ENCODE data around the gene ZACN.

Gene ZACN

GRCh38 chr17:76078860-76079534 lies at the start of gene ZACN:
Gene ZACN, plus strand, starts transcription at chr17:76079182. Its CDS starts 83 bp downstream, at chr17:76079265.
- DNase-seq = no peak
- H3K79me2 ChIP-seq (ENCODE audit: low read length) = no peaks in the 10 kb centered on the region
- peaks cover 60% of the 10 kb centered on the region for H3K27me3 ChIP-seq (replicated peaks; ENCODE audit: insufficient read depth, low read length)
- TF ChIP-seq, protein P1, sequence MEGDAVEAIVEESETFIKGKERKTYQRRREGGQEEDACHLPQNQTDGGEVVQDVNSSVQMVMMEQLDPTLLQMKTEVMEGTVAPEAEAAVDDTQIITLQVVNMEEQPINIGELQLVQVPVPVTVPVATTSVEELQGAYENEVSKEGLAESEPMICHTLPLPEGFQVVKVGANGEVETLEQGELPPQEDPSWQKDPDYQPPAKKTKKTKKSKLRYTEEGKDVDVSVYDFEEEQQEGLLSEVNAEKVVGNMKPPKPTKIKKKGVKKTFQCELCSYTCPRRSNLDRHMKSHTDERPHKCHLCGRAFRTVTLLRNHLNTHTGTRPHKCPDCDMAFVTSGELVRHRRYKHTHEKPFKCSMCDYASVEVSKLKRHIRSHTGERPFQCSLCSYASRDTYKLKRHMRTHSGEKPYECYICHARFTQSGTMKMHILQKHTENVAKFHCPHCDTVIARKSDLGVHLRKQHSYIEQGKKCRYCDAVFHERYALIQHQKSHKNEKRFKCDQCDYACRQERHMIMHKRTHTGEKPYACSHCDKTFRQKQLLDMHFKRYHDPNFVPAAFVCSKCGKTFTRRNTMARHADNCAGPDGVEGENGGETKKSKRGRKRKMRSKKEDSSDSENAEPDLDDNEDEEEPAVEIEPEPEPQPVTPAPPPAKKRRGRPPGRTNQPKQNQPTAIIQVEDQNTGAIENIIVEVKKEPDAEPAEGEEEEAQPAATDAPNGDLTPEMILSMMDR (IDR thresholded peaks at IDR 0.05; ENCODE audit: low read length) = no peak
- TF ChIP-seq EZH2 (optimal IDR thresholded peaks at IDR 0.05; ENCODE audit: low read depth, low read length) = no peak
- no peak for TF ChIP-seq EZH2phosphoT487 (IDR thresholded peaks at IDR 0.05; ENCODE audit: low read length)
- H3K27ac ChIP-seq (ENCODE audit: low read length) = no peak within 1 kb of the TSS
- no peak within 1 kb of the TSS for H3K4me3 ChIP-seq (ENCODE audit: low read length)
- no peaks in the 10 kb centered on the region for H3K9me3 ChIP-seq (replicated peaks; ENCODE audit: insufficient read depth, low read length)
- no peak within 1 kb of the TSS for H2AFZ ChIP-seq (ENCODE audit: low read length)
- no peaks in the 10 kb centered on the region for H3F3A ChIP-seq (ENCODE audit: insufficient read depth, low read length)
- no peak within 1 kb of the TSS for H3K9ac ChIP-seq (ENCODE audit: low read length)
- no peaks in the 10 kb centered on the region for H3K36me3 ChIP-seq (replicated peaks; ENCODE audit: insufficient read depth, low read length)
- H3K4me1 ChIP-seq (ENCODE audit: low read length) = no peaks in the 10 kb centered on the region
- no peaks in the 10 kb centered on the region for H3K9me2 ChIP-seq (replicated peaks; ENCODE audit: insufficient read depth, low read length)
- H3K4me2 ChIP-seq (ENCODE audit: low read depth, low read length) = no peak within 1 kb of the TSS
- no peaks in the 10 kb centered on the region for H4K20me1 ChIP-seq (ENCODE audit: insufficient read depth, low read length)

GRCh38 chr17:76032073-76032779 lies 46.8 kb upstream of the ZACN start:
- no peak overlapping the region for H3K9ac ChIP-seq (ENCODE audit: low read length)
- H3K79me2 ChIP-seq (ENCODE audit: low read length) = no peaks in the 10 kb centered on the region
- H3K27me3 ChIP-seq (replicated peaks; ENCODE audit: insufficient read depth, low read length) = no peaks in the 10 kb centered on the region; the same call in 1 of the 2 replicates
- TF ChIP-seq, protein P1 (IDR thresholded peaks at IDR 0.05; ENCODE audit: low read length) = no peak
- TF ChIP-seq EZH2phosphoT487 (IDR thresholded peaks at IDR 0.05; ENCODE audit: low read length) (no peak), EZH2 (optimal IDR thresholded peaks at IDR 0.05; ENCODE audit: low read depth, low read length) (no peak)
- no peak overlapping the region for H3K4me3 ChIP-seq (ENCODE audit: low read length)
- H3F3A ChIP-seq (ENCODE audit: insufficient read depth, low read length) = no peaks in the 10 kb centered on the region
- H3K27ac ChIP-seq (ENCODE audit: low read length) = no peak overlapping the region
- H3K36me3 ChIP-seq (replicated peaks; ENCODE audit: insufficient read depth, low read length) = no peaks in the 10 kb centered on the region
- no peak overlapping the region for H2AFZ ChIP-seq (ENCODE audit: low read length)
- no peaks in the 10 kb centered on the region for H3K9me2 ChIP-seq (replicated peaks; ENCODE audit: insufficient read depth, low read length)
- no peaks in the 10 kb centered on the region for H3K9me3 ChIP-seq (replicated peaks; ENCODE audit: insufficient read depth, low read length)
- no peaks in the 10 kb centered on the region for H3K4me1 ChIP-seq (ENCODE audit: low read length)
- no peak for DNase-seq
- H4K20me1 ChIP-seq (ENCODE audit: insufficient read depth, low read length) = no peaks in the 10 kb centered on the region
- H3K4me2 ChIP-seq (ENCODE audit: low read depth, low read length) = no peak overlapping the region

DNA sequence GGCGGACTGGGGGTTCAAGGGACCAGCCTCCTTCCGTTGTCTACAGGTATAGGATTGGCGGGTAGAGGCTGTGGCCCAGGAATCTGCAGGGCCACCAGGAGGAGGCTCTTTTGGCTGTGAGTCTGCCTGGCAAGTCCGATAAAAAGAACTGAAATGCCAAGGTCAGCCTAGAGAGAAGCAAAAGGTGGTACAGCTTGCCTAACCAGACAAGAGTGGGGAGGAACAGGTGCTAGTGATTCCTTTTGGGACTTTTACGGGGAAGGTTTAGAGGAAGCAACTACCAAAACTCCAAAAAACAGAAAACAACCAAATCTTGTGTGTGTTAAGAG lies 46.2 kb upstream of the ZACN start:
- H3K9ac ChIP-seq (ENCODE audit: low read length) = no peak overlapping the region
- no peaks in the 10 kb centered on the region for H3K9me2 ChIP-seq (replicated peaks; ENCODE audit: insufficient read depth, low read length)
- no peaks in the 10 kb centered on the region for H3F3A ChIP-seq (ENCODE audit: insufficient read depth, low read length)
- H3K9me3 ChIP-seq (replicated peaks; ENCODE audit: insufficient read depth, low read length) = no peaks in the 10 kb centered on the region
- no peak overlapping the region for H3K27ac ChIP-seq (ENCODE audit: low read length)
- H3K27me3 ChIP-seq (replicated peaks; ENCODE audit: insufficient read depth, low read length) = no peaks in the 10 kb centered on the region; the same call in 1 of the 2 replicates
- no peak for TF ChIP-seq EZH2 (optimal IDR thresholded peaks at IDR 0.05; ENCODE audit: low read depth, low read length)
- TF ChIP-seq EZH2phosphoT487 (IDR thresholded peaks at IDR 0.05; ENCODE audit: low read length) = no peak
- TF ChIP-seq, protein P1 (IDR thresholded peaks at IDR 0.05; ENCODE audit: low read length) = no peak
- H3K79me2 ChIP-seq (ENCODE audit: low read length) = no peaks in the 10 kb centered on the region
- H3K4me1 ChIP-seq (ENCODE audit: low read length) = no peaks in the 10 kb centered on the region
- no peak overlapping the region for H2AFZ ChIP-seq (ENCODE audit: low read length)
- no peak overlapping the region for H3K4me3 ChIP-seq (ENCODE audit: low read length)
- DNase-seq = no peak
- H3K4me2 ChIP-seq (ENCODE audit: low read depth, low read length) = no peak overlapping the region
- no peaks in the 10 kb centered on the region for H4K20me1 ChIP-seq (ENCODE audit: insufficient read depth, low read length)
- H3K36me3 ChIP-seq (replicated peaks; ENCODE audit: insufficient read depth, low read length) = no peaks in the 10 kb centered on the region

All from MM.1S (cell line).